DMS53 treated with DMSO at 0.1 percent for 48 hours (cell line): ENCODE measurements around the gene ACTN3.
"Not testable (repeated sequence)": the region's sequence is repeated elsewhere in the genome, so short reads cannot be mapped to it uniquely, and the experiment has no call there.

Experiments
- DNase-seq: peaks from one replicate; lab custom pipeline; 2025; ENCODE audit not compliant: unreplicated experiment; lab: John Stamatoyannopoulos, UW

ACTN3 gene

DNA sequence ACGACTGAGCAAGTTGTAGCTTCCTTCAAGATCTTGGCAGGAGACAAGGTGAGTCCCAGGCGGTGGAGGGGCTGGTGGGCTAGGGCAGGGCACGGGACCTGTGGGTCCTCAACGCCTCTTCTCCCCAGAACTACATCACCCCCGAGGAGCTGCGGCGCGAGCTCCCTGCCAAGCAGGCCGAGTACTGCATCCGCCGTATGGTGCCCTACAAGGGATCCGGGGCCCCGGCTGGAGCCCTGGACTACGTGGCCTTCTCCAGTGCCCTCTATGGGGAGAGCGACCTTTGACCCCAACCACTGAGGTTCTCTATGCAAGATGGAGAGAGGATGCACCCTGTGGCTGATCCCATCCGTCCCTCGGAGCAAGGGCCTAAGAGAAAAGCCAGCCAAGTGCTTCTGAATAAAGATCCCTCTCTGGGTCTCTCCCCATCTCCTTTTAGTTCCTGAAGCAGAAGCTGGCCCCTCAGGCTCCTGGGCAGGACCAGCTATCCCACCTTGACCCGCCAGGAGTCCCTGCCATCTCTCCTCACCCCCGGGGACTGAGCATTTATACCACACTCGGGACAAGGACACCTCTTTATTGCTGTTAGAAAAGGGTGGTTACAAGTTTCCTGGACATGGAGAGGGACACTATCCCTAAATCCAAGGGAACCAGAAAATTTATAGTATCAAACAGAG is 16.3 kb downstream of the ACTN3 start:
- DNase-seq = no peak

DNA sequence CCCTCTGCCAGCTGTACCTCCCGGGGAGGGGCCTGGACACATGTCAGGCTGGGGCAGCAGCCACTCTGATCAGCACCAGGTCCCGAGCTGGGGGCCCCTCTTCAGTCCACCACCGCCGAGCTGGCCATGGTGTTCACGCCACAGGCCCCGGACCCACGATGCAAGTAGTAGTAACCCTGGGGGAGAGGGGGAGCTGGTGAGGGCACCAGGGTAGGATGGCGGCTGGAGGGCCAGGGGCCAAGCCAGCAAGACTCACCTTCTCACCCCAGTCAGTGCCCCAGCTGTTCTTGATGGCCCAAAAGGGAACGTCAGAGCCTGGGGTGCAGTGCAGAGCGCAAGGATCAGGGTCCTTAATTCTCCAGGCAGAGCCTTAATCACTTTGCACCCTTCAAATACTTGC is 17.1 kb downstream of the ACTN3 start:
- no peak for DNase-seq

DNA sequence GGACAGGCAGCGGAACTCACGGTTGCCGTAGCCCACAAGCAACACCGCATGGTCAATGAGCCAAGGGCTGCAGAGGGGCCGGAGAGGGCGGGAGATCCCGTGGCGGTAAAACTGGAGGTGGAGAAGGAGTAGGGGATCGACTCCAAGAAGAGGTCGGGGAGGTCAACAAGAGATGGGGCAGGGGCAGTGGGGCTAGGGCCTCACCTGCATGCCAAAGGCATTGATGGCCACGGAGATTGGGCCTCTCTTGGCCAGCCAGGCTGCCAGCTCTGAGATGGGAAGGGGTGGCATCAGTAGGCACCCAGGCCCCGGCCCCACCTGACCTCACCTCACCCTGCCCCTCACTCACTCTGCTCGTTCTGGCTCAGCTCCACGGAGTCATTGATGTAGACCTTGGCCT is 17.8 kb downstream of the ACTN3 start:
- DNase-seq = no peak

DNA sequence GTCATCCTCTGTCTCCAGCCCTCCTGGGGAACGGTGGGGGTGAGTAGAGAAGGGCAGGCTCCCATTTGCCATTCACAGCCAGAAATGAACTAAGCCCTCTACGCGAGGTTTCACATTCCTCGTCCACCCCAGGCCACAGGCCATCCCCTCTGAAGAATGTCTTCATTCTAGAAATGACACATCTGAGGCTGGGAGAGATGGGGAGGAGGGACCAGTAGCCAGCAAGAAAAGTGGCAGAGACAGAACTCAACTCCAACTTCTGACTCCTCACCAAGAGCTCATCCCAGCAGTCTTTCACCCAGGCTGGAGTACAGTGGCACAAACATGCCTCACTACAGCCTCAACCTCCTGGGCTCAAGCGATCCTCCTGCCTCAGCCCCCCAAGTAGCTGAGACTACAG is 18.3 kb downstream of the ACTN3 start:
- DNase-seq = no peak

DNA sequence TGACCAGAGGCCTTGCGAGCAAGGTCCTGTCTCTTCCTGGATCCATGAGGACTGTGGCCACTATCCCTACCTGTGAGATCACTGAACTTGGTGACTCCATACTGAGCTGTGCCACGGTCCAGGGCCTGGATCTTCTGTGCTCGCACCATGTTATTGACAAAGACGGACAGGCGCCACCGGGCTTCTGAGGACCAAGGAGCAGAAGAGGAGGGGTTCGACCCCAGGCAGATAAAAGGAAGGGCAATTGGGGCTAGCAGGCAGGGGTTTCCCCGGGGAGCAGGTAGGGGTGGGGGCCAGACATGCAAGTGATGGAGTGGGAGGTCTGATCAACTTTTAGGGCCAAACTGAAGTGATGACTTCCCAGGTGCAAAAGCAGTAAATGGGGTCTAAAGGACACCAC is 19.5 kb downstream of the ACTN3 start:
- DNase-seq = no peak

DNA sequence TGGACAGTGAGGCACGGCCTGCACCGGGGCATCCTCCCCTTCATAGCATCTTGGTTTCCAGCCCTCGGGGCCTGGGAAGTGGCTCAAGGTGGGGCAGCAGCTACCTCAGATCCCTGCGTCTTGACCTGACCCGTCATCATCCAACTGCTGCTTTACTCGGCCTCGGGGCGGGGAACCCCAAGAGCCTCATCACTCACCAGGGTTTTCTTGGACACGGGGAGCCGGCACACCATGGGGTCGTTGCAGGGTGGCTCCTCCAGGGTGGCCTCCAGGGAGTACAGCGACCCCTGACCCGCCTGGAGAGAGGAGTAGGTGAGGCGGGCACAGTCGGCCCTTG is 21.1 kb downstream of the ACTN3 start:
- DNase-seq = no peak

DNA sequence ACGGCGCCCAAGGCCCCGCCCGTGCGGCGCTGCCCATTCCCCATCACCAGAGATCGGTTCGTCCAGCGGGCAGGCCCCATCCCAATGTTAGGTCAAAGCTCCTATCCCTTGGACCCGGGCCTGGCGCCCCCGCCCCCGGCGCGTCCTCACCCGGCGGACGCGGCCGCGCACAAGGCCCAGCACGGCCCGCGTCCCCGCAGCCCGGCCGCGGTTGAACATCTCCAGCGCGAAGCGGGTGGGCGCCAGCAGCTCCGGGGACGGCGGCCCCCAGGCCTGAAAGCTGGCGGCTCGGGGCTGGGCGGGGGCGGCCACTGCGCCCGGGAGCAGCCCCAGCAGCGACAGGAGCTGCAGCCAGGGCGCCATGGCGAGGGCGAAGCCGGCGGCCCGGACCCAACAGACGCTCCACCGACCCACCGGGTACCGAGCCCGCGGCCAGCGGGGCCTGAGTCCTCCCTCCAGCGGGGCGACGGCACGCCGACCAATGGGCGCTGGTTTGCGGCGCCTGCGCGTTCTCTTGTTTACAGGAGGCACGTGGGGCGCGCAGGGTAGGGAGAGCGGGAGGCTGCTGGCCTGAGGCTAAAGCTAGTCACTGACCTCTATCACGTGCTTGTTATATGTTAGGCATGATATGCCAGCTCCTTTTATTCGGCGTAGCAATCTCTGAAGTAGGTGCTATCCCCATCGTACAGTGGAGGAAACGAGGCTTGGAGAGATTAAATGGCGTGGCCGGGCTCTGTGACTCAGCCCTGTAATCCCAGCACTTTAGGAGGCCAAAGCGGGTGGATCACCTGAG is 21.6 kb downstream of the ACTN3 start, which contains the start of gene CTSF:
Gene CTSF (minus strand): TSS at position 483 of the 793 bp plus-strand sequence. CDS start 120 bp downstream, at position 363.
- DNase-seq = peak; percentile 90

DNA sequence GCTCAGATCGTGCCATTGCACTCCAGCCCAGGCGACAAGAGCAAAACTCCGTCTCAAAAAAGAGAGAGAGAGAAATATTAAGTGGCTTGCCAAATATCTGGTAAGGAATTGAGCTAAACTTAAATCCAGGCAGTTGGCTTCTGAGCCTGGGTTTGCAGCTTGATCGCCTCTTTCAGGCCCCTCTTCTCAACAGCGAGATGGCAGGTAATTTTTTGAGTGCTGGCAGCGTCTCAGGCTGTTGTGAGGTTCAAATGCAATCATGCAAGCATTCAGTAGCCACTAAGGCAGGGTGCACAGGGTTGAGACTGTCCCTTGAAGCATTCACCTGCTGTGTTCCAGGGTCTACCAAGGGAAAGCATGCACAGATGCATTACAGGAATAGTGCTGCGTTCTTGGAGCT is 22.4 kb downstream of the ACTN3 start:
- DNase-seq = no peak

DNA sequence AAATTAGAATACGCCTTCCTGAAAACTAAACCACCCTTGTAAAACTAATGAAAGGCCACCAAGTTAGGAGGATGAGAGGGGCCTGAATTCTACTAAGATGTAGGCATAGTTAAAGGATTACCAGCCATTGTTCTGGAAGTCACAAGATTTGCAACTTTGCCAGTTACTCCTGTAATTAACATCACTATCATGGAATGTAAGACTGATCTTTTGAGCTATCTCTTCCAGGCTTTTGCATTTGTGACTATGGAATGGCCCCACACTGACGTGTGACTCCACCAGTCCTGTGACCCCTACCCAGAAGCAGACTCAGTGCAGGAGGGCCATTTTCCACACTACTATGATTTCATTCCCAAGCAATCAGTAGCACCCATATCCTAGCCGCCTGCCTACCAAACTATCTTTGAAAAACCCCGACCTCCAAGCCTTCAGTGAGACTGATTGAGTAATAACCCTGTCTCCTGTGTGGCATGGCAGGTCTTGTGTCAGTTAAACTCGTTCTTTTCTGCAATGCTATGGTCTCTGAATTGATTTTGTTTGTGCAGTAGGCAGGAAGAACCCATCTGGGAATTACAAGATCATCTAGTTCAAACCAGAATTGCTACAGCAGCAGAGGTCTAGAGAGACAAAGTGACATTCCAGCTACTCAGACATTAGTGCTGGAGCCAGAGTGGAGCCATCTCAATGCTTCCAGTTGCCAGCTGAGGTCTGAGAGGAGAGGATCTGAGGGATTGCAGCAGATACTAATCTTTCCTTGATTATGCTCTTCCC is 23.6 kb downstream of the ACTN3 start:
- DNase-seq = no peak

DNA sequence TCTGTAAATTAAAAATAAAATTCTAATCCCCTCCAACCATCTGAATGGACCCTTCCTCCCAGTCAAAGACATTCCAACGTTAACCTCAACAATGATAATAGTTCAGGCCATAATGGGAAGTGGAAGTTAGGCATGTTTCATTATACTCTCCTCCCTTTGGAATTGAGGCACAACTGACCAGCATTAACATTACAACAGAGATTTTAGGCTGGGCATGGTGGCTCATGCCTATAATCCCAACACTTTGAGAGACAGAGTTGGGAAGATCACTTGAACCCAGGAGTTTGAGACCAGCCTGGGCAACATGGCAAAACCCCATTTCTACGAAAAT is 24.1 kb downstream of the ACTN3 start:
- no peak for DNase-seq

DNA sequence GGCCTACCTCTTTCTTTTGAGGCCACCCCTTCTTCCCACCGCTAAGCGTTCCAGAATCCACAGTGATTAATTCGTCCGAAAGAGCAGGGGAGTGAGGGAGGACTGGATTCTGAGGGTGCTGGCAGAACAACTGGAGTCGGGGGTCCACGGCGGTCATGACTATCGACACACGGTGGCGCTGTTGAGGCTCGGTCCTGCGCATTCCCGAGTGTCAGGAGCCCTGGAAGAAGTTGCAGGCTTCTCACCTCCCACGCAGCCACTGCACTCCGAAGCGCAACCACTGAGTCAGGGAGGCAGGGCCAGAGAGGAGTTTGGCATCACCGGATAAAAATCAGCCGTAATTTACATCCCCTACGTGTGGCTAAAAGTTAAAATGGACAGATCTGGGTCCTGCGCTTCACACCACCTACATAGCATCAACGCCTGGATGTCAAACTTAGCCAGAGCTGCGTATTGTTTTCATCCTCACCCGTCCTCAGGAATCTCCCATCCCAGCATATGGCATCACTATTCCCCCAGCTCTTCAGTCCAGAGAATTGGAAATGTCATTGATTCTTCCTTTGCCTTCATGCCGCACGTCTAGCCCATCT is 32.4 kb downstream of the ACTN3 start:
- DNase-seq = peak; percentile 15

DNA sequence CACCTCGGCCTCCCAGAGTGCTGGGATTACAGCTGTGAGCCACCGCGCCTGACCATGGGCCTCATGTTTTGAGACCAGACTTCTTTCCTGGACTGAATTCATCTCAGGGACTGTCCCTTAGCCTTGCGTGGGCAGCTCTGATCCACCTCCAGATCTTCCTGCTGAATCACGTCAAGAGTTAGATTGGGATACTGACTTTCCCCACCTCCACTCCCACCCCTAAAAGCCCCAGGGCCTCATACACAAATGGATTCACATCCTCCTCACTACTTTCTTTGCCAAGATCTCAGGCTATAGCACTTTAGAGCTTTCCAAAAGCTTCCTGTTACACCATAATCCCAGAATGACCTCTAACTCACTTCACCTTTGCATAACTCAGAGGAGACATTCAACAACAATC is 34.1 kb downstream of the ACTN3 start:
- no peak for DNase-seq

DNA sequence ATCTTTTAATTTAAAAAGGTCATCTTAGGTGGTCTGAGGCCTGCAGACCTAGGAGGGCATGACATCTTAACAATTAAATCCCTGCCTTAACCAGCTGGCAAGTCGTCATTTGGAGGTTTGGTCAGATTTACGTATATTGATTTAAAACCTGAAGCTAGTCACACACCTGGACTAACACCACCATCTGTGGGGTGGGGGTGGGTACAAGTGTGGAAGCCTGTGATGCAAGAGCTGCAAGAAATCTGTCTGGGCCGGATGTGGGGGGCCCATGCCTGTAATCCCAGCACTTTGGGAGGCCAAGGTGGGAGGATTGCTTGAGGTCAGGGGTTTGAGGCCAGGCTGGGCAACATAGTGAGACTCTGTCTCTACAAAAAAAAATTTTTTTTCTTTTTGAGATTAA is 34.6 kb downstream of the ACTN3 start:
- DNase-seq = no peak

DNA sequence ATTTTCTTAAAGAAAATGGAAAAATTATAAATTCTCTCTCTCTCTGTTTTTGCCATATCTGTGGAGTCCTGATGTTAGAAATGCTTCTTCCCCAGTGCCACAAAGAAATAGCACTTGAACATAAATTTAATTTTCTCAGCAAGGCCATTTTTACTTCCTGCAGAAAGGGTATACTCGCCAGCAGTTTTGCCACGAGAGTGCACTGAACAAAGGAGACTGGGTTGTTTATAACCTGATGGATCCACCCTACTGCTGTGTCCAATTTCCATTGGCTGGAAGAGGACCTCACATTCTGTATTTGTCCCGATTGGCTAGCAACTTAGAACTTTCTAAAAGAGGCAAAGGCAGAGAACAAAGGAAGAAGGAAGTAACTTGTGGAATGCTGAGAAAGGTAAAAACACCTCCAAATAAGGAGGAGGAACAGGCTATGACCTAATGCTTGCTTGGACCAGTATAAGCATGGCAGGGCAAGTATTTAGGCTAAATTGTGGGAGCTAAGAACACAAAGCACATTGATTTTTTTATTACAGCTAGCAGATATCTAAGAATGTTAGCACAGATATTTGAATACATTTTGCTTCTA is 36.0 kb downstream of the ACTN3 start:
- not testable (repeated sequence) for DNase-seq

DNA sequence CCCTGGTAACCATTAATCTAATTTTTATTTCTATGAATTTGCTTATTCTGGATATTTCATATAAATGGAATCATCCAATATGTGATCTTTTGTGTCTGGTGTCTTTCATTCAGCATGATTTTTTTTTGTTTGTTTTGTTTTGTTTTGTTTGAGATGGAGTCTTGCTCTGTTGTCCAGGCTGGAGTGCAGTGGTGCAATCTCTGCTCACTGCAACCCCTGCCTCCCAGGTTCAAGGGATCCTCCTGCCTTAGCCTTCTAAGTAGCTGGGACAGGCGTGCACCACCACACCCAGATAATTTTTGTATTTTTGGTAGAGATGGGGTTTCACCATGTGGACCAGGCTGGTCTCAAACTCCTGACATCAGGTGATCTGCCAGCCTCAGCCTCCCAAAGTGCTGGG is 38.7 kb downstream of the ACTN3 start:
- DNase-seq = not testable (repeated sequence)

DNA sequence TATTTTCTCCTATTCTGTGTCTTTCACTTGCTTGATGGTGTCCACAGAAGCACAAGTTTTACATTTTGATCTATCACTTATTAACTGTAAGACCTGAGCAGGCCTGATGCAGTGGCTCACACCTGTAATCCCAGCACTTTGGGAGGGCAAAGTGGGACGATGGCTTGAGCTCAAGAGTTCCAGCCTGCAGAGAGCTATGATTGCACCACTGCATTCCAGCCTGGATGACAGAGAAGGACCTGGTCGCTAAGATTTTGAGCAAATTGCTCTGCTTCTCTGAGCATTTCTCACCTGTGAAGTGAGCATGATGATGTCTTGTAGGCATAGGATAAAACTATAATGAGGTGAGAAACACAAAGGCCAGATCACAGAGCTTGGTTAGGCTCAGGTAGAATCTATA is 39.4 kb downstream of the ACTN3 start:
- no peak for DNase-seq

DNA sequence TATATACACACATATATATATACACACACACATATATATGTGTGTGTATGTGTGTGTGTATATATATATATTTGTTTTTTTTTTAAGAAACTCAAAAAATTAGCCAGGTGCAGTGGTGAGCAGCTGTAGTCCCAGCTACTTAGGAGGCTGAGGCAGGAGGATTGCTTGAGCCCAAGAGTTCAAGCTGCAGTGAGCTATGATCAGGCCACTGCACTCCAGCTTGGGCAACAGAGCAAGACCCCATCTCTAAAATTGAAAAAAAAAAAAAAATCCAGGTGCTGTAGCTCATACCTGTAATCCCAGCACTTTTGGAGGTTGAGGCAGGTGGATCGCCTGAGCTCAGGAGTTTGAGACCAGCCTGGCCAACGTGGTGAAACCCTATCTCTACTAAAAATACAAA is 42.6 kb downstream of the ACTN3 start:
- DNase-seq = not testable (repeated sequence)

DNA sequence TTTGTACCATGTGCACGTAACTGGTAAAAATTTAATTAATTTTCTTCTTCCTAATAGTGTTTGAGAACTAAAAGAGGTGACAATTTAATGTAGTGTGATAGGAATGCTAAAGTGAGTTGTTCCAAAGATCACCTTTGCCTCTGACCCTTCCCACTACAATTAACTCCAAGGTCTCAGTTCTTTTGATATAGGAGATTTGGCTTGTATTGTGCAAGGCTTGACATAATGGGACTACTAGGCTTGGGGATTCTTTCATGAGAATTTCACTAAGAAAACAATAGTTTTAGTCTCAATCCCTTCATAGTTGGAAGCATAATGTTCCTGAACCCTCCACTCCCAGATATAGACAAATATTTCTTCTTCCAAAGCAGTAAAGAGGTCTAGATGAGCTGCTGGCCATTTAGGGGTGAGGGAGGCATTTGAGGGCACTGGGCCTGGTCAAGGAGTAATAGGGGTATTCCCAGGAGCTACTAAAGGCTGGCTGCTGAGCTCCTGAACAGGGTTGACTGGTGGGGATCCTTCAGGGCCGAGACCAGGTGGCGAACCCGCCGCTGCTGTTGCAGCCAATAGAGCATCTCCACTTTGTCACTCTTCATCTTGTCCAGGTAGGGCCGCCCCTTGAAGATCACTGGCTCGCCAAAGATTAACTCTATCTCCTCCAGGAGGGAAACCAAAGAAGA is 43.4 kb downstream of the ACTN3 start:
- no peak for DNase-seq

DNA sequence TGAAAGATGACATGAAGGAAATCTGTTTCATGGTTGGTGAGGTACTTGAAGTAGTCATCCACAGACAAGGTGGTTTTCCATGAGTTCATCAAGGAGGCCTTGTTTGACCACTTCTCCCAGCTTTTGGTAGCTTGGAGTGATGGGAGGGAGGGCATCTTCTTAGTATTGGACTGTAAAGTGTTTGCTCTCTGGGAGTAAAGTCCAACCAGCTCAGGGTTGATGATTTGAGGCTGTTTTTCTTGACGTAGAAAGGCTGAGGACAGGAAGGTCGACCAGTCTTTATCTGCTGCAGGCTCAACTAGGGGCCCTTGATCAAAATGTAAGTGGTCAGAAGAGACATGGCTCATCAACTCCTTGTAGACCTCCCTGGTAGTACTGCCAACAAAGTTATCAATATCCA is 44.5 kb downstream of the ACTN3 start:
- DNase-seq = no peak

DNA sequence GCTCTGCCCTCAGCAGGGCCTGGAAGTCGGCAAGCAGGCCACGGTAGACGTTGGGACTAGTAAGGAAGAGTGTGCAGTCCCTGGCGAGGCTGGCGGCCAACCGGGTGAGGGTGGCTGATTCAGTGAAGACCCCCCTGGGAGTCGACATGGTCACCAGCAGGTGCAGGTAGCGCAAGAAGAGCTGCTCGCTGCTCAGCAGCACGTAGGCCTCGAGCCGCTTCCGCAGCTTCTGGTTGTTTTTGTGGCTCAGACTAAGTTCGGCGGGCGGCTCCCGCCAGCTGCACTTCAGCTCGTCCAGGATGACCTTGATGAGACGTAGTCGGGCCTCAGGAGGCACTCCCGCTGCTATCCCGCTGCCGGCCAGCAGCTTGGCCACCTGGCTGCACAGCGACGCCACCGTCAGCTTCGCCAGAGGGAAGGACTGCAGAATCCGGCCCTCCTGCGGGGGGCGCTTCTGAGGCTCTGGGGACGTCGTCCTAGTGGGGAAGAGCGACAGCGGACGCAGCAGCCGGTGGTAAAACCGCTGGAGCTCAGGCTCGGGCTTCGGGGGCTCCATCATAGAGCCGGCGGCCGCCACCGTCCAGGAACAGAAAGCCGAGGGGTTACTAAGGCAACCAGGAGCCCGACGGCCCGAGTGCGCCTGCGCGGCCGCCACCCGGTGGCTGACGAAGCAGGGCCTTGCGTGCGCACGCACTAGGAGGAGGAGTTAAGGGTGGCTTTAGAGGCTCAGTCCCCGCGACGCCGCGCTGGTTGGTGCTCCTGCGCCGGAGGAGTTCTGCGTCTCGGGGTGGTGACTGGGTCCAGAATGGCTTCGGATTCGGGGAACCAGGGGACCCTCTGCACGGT is 46.0 kb downstream of the ACTN3 start, which contains the start of the genes CCDC87 and CCS:
Gene CCDC87 (minus strand): TSS at position 607 of the 846 bp plus-strand sequence. CDS start 48 bp downstream, at position 559.
Gene CCS (plus strand): TSS at position 729 of the 846 bp plus-strand sequence. CDS start 77 bp downstream, at position 806.
- peak; percentile 97 for DNase-seq
